SK-N-SH treated with all-trans-retinoic acid at 6 μM for 48 hours (cell line): ENCODE results near the gene MARS1.

Experiments used
- ATAC-seq: fragments of 200-7000 bp; cut with Tn5 transposase; 3 replicates; pipeline ENCODE4 v1.9.1; 2020; ENCODE audit warnings: mild to moderate bottlenecking, moderate library complexity
- BACH2 ChIP-seq: fragments of 250-450 bp; sonication (Bioruptor Pico); IDR thresholded peaks from 2 replicates; pipeline ENCODE4 v1.9.0; 2021; ENCODE audit warnings: mild to moderate bottlenecking, borderline replicate concordance
- CREB5 ChIP-seq: fragments of 250-450 bp; sonication (Bioruptor Pico); IDR thresholded peaks from 2 replicates; pipeline ENCODE4 v1.5.1; 2020; ENCODE audit warnings: low read depth, mild to moderate bottlenecking, moderate library complexity
- CSDC2 ChIP-seq: fragments of 250-450 bp; sonication (Bioruptor Pico); IDR thresholded peaks from 2 replicates; pipeline ENCODE4 v1.5.0; 2020; ENCODE audit warnings: mild to moderate bottlenecking, moderate library complexity
- CSRNP3 ChIP-seq: fragments of 250-450 bp; sonication (Bioruptor Pico); IDR thresholded peaks from 2 replicates; pipeline ENCODE4 v1.5.1; 2021; ENCODE audit warnings: mild to moderate bottlenecking, moderate library complexity
- ESRRG ChIP-seq: fragments of 250-450 bp; sonication (Bioruptor Pico); IDR thresholded peaks from 2 replicates; pipeline ENCODE4 v1.6.1; 2021; ENCODE audit warnings: mild to moderate bottlenecking
- ISL1 ChIP-seq: fragments of 250-450 bp; sonication (Bioruptor Pico); IDR thresholded peaks from 2 replicates; pipeline ENCODE4 v2.1.2; 2022; ENCODE audit warnings: mild to moderate bottlenecking, moderate library complexity
- OSR1 ChIP-seq: fragments of 250-450 bp; sonication (Bioruptor Pico); IDR thresholded peaks from 2 replicates; pipeline ENCODE4 v1.8.0; 2022; ENCODE audit warnings: moderate library complexity, mild to moderate bottlenecking, inconsistent platforms
- PATZ1 ChIP-seq: fragments of 250-450 bp; sonication (Bioruptor Pico); IDR thresholded peaks from 2 replicates; pipeline ENCODE4 v1.8.0; 2020; ENCODE audit warnings: mild to moderate bottlenecking, moderate library complexity, borderline replicate concordance
- POU6F1 ChIP-seq: fragments of 250-450 bp; sonication (Bioruptor Pico); IDR thresholded peaks from 2 replicates; pipeline ENCODE4 v1.8.0; 2021; ENCODE audit warnings: low read depth, mild to moderate bottlenecking, moderate library complexity, borderline replicate concordance
- PPARA ChIP-seq: fragments of 250-450 bp; sonication (Bioruptor Pico); IDR thresholded peaks from 2 replicates; pipeline ENCODE4 v1.5.0; 2020; ENCODE audit warnings: mild to moderate bottlenecking, borderline replicate concordance
- RARB ChIP-seq: fragments of 250-450 bp; sonication (Bioruptor Pico); IDR thresholded peaks from 2 replicates; pipeline ENCODE4 v1.8.0; 2021; ENCODE audit warnings: mild to moderate bottlenecking, moderate library complexity
- SNAI2 ChIP-seq: fragments of 250-450 bp; sonication (Bioruptor Pico); IDR thresholded peaks from 2 replicates; pipeline ENCODE4 v1.5.0; 2020; ENCODE audit warnings: mild to moderate bottlenecking, moderate library complexity
- TOX ChIP-seq: fragments of 250-450 bp; sonication (Bioruptor Pico); IDR thresholded peaks from 2 replicates; pipeline ENCODE4 v1.8.0; 2021; ENCODE audit warnings: mild to moderate bottlenecking, moderate library complexity, borderline replicate concordance
- TSHZ2 ChIP-seq: fragments of 250-450 bp; sonication (Bioruptor Pico); IDR thresholded peaks from 2 replicates; pipeline ENCODE4 v1.5.0; 2020; ENCODE audit warnings: mild to moderate bottlenecking, moderate library complexity
- ZC3H10 ChIP-seq: fragments of 250-450 bp; sonication (Bioruptor Pico); IDR thresholded peaks from 2 replicates; pipeline ENCODE4 v1.5.1; 2021; ENCODE audit warnings: mild to moderate bottlenecking, moderate library complexity
- ZFP3 ChIP-seq: fragments of 250-450 bp; sonication (Bioruptor Pico); IDR thresholded peaks from 2 replicates; pipeline ENCODE4 v1.5.0; 2020; ENCODE audit warnings: mild to moderate bottlenecking, moderate library complexity
- ZFP30 ChIP-seq: fragments of 450-650 bp; formaldehyde crosslinking; IDR thresholded peaks from 2 replicates; pipeline ENCODE4 v1.5.0; 2022; ENCODE audit warnings: mild to moderate bottlenecking, moderate library complexity
- ZNF565 ChIP-seq: fragments of 450-650 bp; formaldehyde crosslinking; conservative IDR thresholded peaks from 2 replicates; pipeline ENCODE4 v1.5.0; 2020; ENCODE audit warnings: low read depth, mild to moderate bottlenecking, moderate library complexity
- ZNF70 ChIP-seq: fragments of 450-650 bp; formaldehyde crosslinking; IDR thresholded peaks from 2 replicates; pipeline ENCODE4 v1.5.0; 2020; ENCODE audit warnings: mild to moderate bottlenecking, moderate library complexity
- ZNF8 ChIP-seq: fragments of 450-650 bp; formaldehyde crosslinking; IDR thresholded peaks from 2 replicates; pipeline ENCODE4 v1.5.0; 2020; ENCODE audit warnings: mild to moderate bottlenecking, moderate library complexity

Gene MARS1

GRCh38 chr12:57446292-57446960 lies 41.4 kb upstream of the MARS1 start:
- no peak for ATAC-seq
- TF ChIP-seq TSHZ2 (CRISPR knock-in tag): no peak
- TF ChIP-seq ZFP3 (CRISPR knock-in tag): no peak
- no peak for TF ChIP-seq CSDC2 (CRISPR knock-in tag)
- TF ChIP-seq POU6F1 (CRISPR knock-in tag): no peak
- no peak for TF ChIP-seq ISL1
- no peak for TF ChIP-seq OSR1 (CRISPR knock-in tag)
- TF ChIP-seq CREB5: no peak
- TF ChIP-seq TOX (CRISPR knock-in tag): no peak

- TF ChIP-seq ZNF70 (CRISPR knock-in tag) (no peak), ZFP30 (CRISPR knock-in tag) (no peak), ESRRG (no peak), CSDC2 (CRISPR knock-in tag) (no peak), OSR1 (CRISPR knock-in tag) (no peak), ZFP3 (CRISPR knock-in tag) (no peak), PATZ1 (CRISPR knock-in tag) (no peak), ZNF8 (no peak), ZC3H10 (CRISPR knock-in tag) (no peak), BACH2 (no peak), ZNF565 (CRISPR knock-in tag) (no peak), CREB5 (no peak), POU6F1 (CRISPR knock-in tag) (no peak), RARB (CRISPR knock-in tag) (no peak), SNAI2 (CRISPR knock-in tag) (no peak), PPARA (no peak)
- ATAC-seq: no peak
Measured at GRCh38 chr12:57448669-57449068, 39.2 kb upstream of the MARS1 start.

- TF ChIP-seq ZFP30 (CRISPR knock-in tag): no peak
- no peak for TF ChIP-seq SNAI2 (CRISPR knock-in tag)
- no peak for TF ChIP-seq CSRNP3
- no peak for TF ChIP-seq POU6F1 (CRISPR knock-in tag)
- TF ChIP-seq ISL1: no peak
- TF ChIP-seq ESRRG: no peak
- no peak for TF ChIP-seq TOX (CRISPR knock-in tag)
- no peak for ATAC-seq
Measured at GRCh38 chr12:57449375-57449774, 38.5 kb upstream of the MARS1 start.
